Naive thymus-derived CD4-positive, alpha-beta T cell (primary cell): ENCODE data around the gene PPFIA3. TPM values are rescaled to one million over a fixed set of nuclear protein-coding genes. Genes with fewer than 3 reads are reported as not detected.

Source experiments
- ATAC-seq: fragments of 150-1000 bp; cut with Tn5 transposase; 2 replicates; pipeline ENCODE4 v1.10.0; 2021; ENCODE audit warnings: mild to moderate bottlenecking, moderate library complexity
- CTCF ChIA-PET: fragments of 350-600 bp; sonication (Branson Sonifier 250); formaldehyde crosslinking; loops from one replicate; lab custom pipeline; 2021; ENCODE audit warnings: antibody characterized with exemption; lab: Charles Lee
- POLR2A ChIA-PET: fragments of 350-600 bp; sonication (Branson Sonifier 250); formaldehyde crosslinking; loops from one replicate; lab custom pipeline; 2021; ENCODE audit warnings: antibody characterized with exemption, inconsistent platforms; lab: Charles Lee
- DNase-seq, 9 donors: peaks; one replicate each; pipeline versions ENCODE4 v3.0.0 to v3.0.0-alpha.2; 2020 to 2022; ENCODE audit warnings: mixed read lengths in 1 of 9
- H3K27ac ChIP-seq: one replicate; pipeline ENCODE4 v1.7.0; 2013; ENCODE audit warnings: mild to moderate bottlenecking, low read depth, low read length, moderate library complexity
- H3K27me3 ChIP-seq, 2 donors: one replicate each; pipeline ENCODE4 v1.7.0; 2013; ENCODE audit warnings: low read length in 2 of 2, mild to moderate bottlenecking in 2 of 2, moderate library complexity in 2 of 2; ENCODE audit not compliant: control insufficient read depth in 2 of 2, insufficient read depth in 2 of 2
- H3K36me3 ChIP-seq, 3 experiments: 1 replicate in 2 of 3; 2 replicates in 1 of 3; pipeline ENCODE4 v1.7.0; 2013; ENCODE audit warnings: low read length in 3 of 3, mild to moderate bottlenecking in 3 of 3, moderate library complexity in 1 of 3; ENCODE audit not compliant: insufficient read depth in 3 of 3, control insufficient read depth in 2 of 3
- H3K4me1 ChIP-seq, 2 donors: one replicate each; pipeline ENCODE4 v1.7.0; 2013; ENCODE audit warnings: low read length in 2 of 2, mild to moderate bottlenecking in 2 of 2, moderate library complexity in 1 of 2; ENCODE audit not compliant: control insufficient read depth in 2 of 2, insufficient read depth in 2 of 2
- H3K4me3 ChIP-seq: 2 replicates; pipeline ENCODE4 v1.7.0; 2013; ENCODE audit warnings: mild to moderate bottlenecking, low read length
- H3K9me3 ChIP-seq, 3 experiments: 1 replicate in 2 of 3; 2 replicates in 1 of 3; pipeline ENCODE4 v1.7.0; 2013; ENCODE audit warnings: low read length in 3 of 3; ENCODE audit not compliant: control insufficient read depth in 2 of 3
- H3K27ac Mint-ChIP-seq, 9 donors: one replicate each; pipeline ENCODE4 v1.8.0; 2020 to 2022; ENCODE audit warnings: mixed read lengths in 9 of 9, mild to moderate bottlenecking in 8 of 9, moderate library complexity in 5 of 9, inconsistent platforms in 2 of 9
- H3K27me3 Mint-ChIP-seq, 5 donors: one replicate each; pipeline ENCODE4 v1.8.0; 2021 to 2022; ENCODE audit warnings: mixed read lengths in 5 of 5, mild to moderate bottlenecking in 1 of 5
- H3K36me3 Mint-ChIP-seq, 5 donors: one replicate each; pipeline ENCODE4 v1.8.0; 2020 to 2022; ENCODE audit warnings: mixed read lengths in 5 of 5, mild to moderate bottlenecking in 3 of 5, inconsistent platforms in 1 of 5
- H3K4me1 Mint-ChIP-seq, 7 donors: one replicate each; pipeline ENCODE4 v1.8.0; 2020 to 2022; ENCODE audit warnings: mixed read lengths in 7 of 7, mild to moderate bottlenecking in 3 of 7, inconsistent platforms in 1 of 7
- H3K4me3 Mint-ChIP-seq, 10 donors: one replicate each; pipeline ENCODE4 v1.8.0; 2020 to 2022; ENCODE audit warnings: mild to moderate bottlenecking in 10 of 10, mixed read lengths in 10 of 10, moderate library complexity in 6 of 10, inconsistent platforms in 2 of 10
- H3K9me3 Mint-ChIP-seq, 11 donors: one replicate each; pipeline ENCODE4 v1.8.0; 2020 to 2022; ENCODE audit warnings: mixed read lengths in 11 of 11, mild to moderate bottlenecking in 4 of 11, inconsistent platforms in 1 of 11, moderate library complexity in 1 of 11
- intact Hi-C, 2 donors: fragments of 100-400 bp; cut with micrococcal nuclease; formaldehyde crosslinking; loops; one replicate each; pipeline ENCODE4 v1.15.1; 2023
- polyA plus RNA-seq, 2 donors: library from polyadenylated mRNA; unstranded; fragments of 300-500 nt; fragmentation: Illumina TruSeq; gene quantifications; one replicate each; pipeline ENCODE4 v1.2.3, GENCODE V29; 2021
- total RNA-seq, 6 experiments: library from RNA in 5 of 6; stranded (reverse) in 5 of 6; gene quantifications; 1 replicate in 5 of 6; 2 replicates in 1 of 6; pipeline ENCODE4 v1.2.3 and lab custom pipeline; 2021 to 2026

Gene PPFIA3
- total and polyA plus RNA-seq, 7 experiments from 2014 or later = 0.15 to 4.9 (median 2.6) TPM

GRCh38 chr19:49113762-49114629, 5.3 kb upstream of the PPFIA3 start, which contains the start of gene LIN7B:
LIN7B (plus strand) TSS chr19:49114370; CDS start chr19:49114405, 35 bp downstream.
- Mint-ChIP-seq H3K9me3 (no peaks in the 10 kb centered on the region), H3K4me1 (peaks cover 28 to 48% (median 34%) of the 10 kb centered on the region in 7 donors), H3K27me3 (no peaks in the 10 kb centered on the region), H3K4me3 (peak within 1 kb of the TSS; percentile 83 to 94 (median 89)), H3K27ac (peak within 1 kb of the TSS in 8 of 9 donors; percentile 45 to 91 (median 84)), H3K36me3 (peaks cover 0 to 2% (median 0%) of the 10 kb centered on the region in 5 donors)
- no peaks in the 10 kb centered on the region for H3K27me3 ChIP-seq
- peaks cover 15 to 19% of the 10 kb centered on the region in 2 donors for H3K4me1 ChIP-seq
- no peaks in the 10 kb centered on the region for H3K9me3 ChIP-seq
- peaks cover 0 to 7% (median 0%) of the 10 kb centered on the region in 3 experiments for H3K36me3 ChIP-seq
- peak within 1 kb of the TSS; percentile 66 for H3K4me3 ChIP-seq
- ChIA-PET POLR2A (interaction anchor here (0.8 to 1.5 kb wide), 10 partner anchors 13 to 388 kb away, joined by 3 to 13 read pairs (median 3); partner anchors contain the start of gene FTL), CTCF (interaction anchor here (0.6 to 2.2 kb wide), 10 partner anchors 8 to 90 kb away, joined by 3 to 17 read pairs (median 3); no protein-coding TSS in a partner anchor)
- peak within 1 kb of the TSS; percentile 72 for H3K27ac ChIP-seq
- DNase-seq (peak; percentile 62 to 94 (median 85)), ATAC-seq (peak; percentile 74)
- intact Hi-C loops = loop anchor here (1.0 to 10.0 kb wide), 7 partner anchors 14 to 479 kb away; partner anchors contain the start of genes DBP (in 1 of the 2), FLT3LG (in 1 of the 2), GYS1 (in 1 of the 2) and RUVBL2 (in 1 of the 2)

- peak overlapping the region; percentile 54 for H3K4me3 ChIP-seq
Observed at GRCh38 chr19:49114630-49115363, 4.5 kb upstream of the PPFIA3 start.

GRCh38 chr19:49116544-49116943, 2.8 kb upstream of the PPFIA3 start:
- CTCF ChIA-PET = interaction anchor here (0.7 to 1.1 kb wide), 3 partner anchors 7 to 19 kb away, joined by 3 read pairs; no protein-coding TSS in a partner anchor
- no peak for ATAC-seq
- Mint-ChIP-seq H3K4me1 (peaks cover 33 to 54% (median 39%) of the 10 kb centered on the region in 7 donors), H3K27ac (peak overlapping the region in 7 of 9 donors; percentile 4 to 94 (median 59)), H3K27me3 (peaks cover 0 to 14% (median 0%) of the 10 kb centered on the region in 5 donors), H3K9me3 (no peaks in the 10 kb centered on the region), H3K36me3 (no peaks in the 10 kb centered on the region), H3K4me3 (peak overlapping the region; percentile 18 to 90 (median 84))
- POLR2A ChIA-PET = interaction anchor here (1.0 to 1.6 kb wide), 2 partner anchors 9 to 11 kb away, joined by 3 to 6 read pairs; no protein-coding TSS in a partner anchor
- no peak for DNase-seq
- intact Hi-C loops = loop anchor here (5.0 to 10.0 kb wide), 10 partner anchors 36 to 911 kb away; partner anchors contain the start of genes ALDH16A1 (in 1 of the 2), DBP (in 1 of the 2), FLT3LG (in 1 of the 2) and NOSIP (in 1 of the 2)
- Histone ChIP-seq H3K27me3 (no peaks in the 10 kb centered on the region), H3K27ac (no peak overlapping the region), H3K9me3 (no peaks in the 10 kb centered on the region), H3K4me1 (peaks cover 15 to 19% of the 10 kb centered on the region in 2 donors), H3K36me3 (peaks cover 0 to 4% (median 0%) of the 10 kb centered on the region in 3 experiments), H3K4me3 (no peak overlapping the region)

More at GRCh38 chr19:49114630-49115363, 4.5 kb upstream of the PPFIA3 start:
- H3K36me3 Mint-ChIP-seq = no peaks in the 10 kb centered on the region
- H3K9me3 Mint-ChIP-seq = no peaks in the 10 kb centered on the region
- H3K27ac Mint-ChIP-seq = peak overlapping the region in 7 of 9 donors; percentile 47 to 91 (median 69)
- Histone ChIP-seq H3K36me3 (peaks cover 0 to 4% (median 0%) of the 10 kb centered on the region in 3 experiments), H3K4me1 (peaks cover 15 to 19% of the 10 kb centered on the region in 2 donors), H3K27ac (peak overlapping the region; percentile 72), H3K9me3 (no peaks in the 10 kb centered on the region), H3K27me3 (no peaks in the 10 kb centered on the region)
- H3K4me3 Mint-ChIP-seq = peak overlapping the region; percentile 77 to 94 (median 84)
- DNase-seq = peak in 8 of 9 donors; percentile 27 to 61 (median 52)
- ChIA-PET POLR2A (interaction anchor here (0.8 to 1.2 kb wide), 6 partner anchors 13 to 153 kb away, joined by 3 to 13 read pairs (median 3); no protein-coding TSS in a partner anchor), CTCF (interaction anchor here (0.5 to 2.2 kb wide), 6 partner anchors 17 to 459 kb away, joined by 3 to 17 read pairs (median 3); no protein-coding TSS in a partner anchor)
- H3K4me1 Mint-ChIP-seq = peaks cover 27 to 48% (median 34%) of the 10 kb centered on the region in 7 donors
- H3K27me3 Mint-ChIP-seq = peaks cover 0 to 2% (median 0%) of the 10 kb centered on the region in 5 donors
- no peak for ATAC-seq
- intact Hi-C loops = loop anchor here (1.0 to 10.0 kb wide), 14 partner anchors 14 to 913 kb away; partner anchors contain the start of genes ALDH16A1 (in 1 of the 2), DBP (in 1 of the 2), FLT3LG (in 1 of the 2) and GYS1 (in 1 of the 2)

- POLR2A ChIA-PET = interaction anchor here (0.6 to 1.6 kb wide), 5 partner anchors 8 to 381 kb away, joined by 3 to 6 read pairs (median 3); no protein-coding TSS in a partner anchor
Observed at GRCh38 chr19:49117677-49118564, 1.4 kb upstream of the PPFIA3 start.

More at GRCh38 chr19:49117677-49118564, 1.4 kb upstream of the PPFIA3 start:
- H3K27me3 ChIP-seq = no peaks in the 10 kb centered on the region
- peaks cover 0 to 20% (median 0%) of the 10 kb centered on the region in 5 donors for H3K27me3 Mint-ChIP-seq
- H3K9me3 Mint-ChIP-seq = no peaks in the 10 kb centered on the region
- H3K36me3 ChIP-seq = peaks cover 0 to 4% (median 0%) of the 10 kb centered on the region in 3 experiments
- H3K4me3 ChIP-seq = peak overlapping the region; percentile 83
- ATAC-seq = no peak
- no peaks in the 10 kb centered on the region for H3K36me3 Mint-ChIP-seq
- peak overlapping the region; percentile 83 to 91 (median 88) for H3K4me3 Mint-ChIP-seq
- peak overlapping the region; percentile 92 for H3K27ac ChIP-seq
- H3K27ac Mint-ChIP-seq = peak overlapping the region; percentile 89 to 95 (median 93)
- H3K9me3 ChIP-seq = no peaks in the 10 kb centered on the region
- DNase-seq = peak in 1 of 9 donors; percentile 22
- peaks cover 15 to 19% of the 10 kb centered on the region in 2 donors for H3K4me1 ChIP-seq
- intact Hi-C loops = loop anchor here (2.0 to 10.0 kb wide), 13 partner anchors 25 to 909 kb away; partner anchors contain the start of genes ALDH16A1 (in 1 of the 2), BCL2L12 (in 1 of the 2), DBP (in 1 of the 2) and FLT3LG (in 1 of the 2)
- CTCF ChIA-PET = interaction anchor here (0.6 to 1.1 kb wide), 4 partner anchors 9 to 33 kb away, joined by 3 to 5 read pairs (median 4); no protein-coding TSS in a partner anchor
- peaks cover 33 to 51% (median 43%) of the 10 kb centered on the region in 7 donors for H3K4me1 Mint-ChIP-seq
